ENCODE measurements around the gene ATP5PO.

DNA sequence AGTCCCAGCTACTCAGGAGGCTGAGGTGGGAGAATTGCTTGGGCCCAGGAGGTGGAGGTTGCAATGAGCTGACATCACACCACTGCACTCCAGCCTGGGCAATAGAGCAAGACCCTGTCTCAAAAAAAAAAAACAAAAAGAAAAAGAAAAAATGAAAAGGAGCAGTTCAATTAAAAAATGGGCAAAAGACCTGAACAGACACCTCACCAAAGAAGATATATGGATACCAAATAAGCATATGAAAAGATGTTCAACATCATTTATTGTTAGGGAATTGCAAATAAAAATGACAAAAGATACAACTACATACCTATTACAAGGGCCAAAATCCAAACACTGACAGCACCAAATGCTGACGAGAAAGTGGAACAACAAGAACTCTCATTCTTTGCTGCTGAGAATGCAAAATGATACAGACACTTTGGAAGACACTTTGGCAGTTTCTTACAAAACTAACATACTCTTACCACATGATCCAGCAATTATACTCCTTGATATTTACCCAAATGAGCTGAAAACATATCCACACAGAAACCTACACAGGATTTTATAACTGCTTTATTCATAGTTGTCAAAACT, 28.7 kb upstream of the ATP5PO start:
- TF ChIP-seq, protein P1, sequence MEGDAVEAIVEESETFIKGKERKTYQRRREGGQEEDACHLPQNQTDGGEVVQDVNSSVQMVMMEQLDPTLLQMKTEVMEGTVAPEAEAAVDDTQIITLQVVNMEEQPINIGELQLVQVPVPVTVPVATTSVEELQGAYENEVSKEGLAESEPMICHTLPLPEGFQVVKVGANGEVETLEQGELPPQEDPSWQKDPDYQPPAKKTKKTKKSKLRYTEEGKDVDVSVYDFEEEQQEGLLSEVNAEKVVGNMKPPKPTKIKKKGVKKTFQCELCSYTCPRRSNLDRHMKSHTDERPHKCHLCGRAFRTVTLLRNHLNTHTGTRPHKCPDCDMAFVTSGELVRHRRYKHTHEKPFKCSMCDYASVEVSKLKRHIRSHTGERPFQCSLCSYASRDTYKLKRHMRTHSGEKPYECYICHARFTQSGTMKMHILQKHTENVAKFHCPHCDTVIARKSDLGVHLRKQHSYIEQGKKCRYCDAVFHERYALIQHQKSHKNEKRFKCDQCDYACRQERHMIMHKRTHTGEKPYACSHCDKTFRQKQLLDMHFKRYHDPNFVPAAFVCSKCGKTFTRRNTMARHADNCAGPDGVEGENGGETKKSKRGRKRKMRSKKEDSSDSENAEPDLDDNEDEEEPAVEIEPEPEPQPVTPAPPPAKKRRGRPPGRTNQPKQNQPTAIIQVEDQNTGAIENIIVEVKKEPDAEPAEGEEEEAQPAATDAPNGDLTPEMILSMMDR (IDR thresholded peaks at IDR 0.05) = no peak
- TF ChIP-seq POLR2A (IDR thresholded peaks at IDR 0.05) = no peak

Data from esophagus squamous epithelium (tissue), 4 donors.